CD4-positive, CD25-positive, alpha-beta regulatory T cell (primary cell): ENCODE results near the gene ATAD3B. TPM values are rescaled to one million over a fixed set of nuclear protein-coding genes. Genes with fewer than 3 reads are reported as not detected.
"Not testable (repeated sequence)": the region's sequence is repeated elsewhere in the genome, so short reads cannot be mapped to it uniquely, and the experiment has no call there.

Source experiments
- ATAC-seq, 2 donors: fragments of 150-1000 bp; cut with Tn5 transposase; one replicate each; pipeline ENCODE4 v1.10.0; 2021; ENCODE audit warnings: low read depth in 2 of 2, moderate number of reproducible peaks in 2 of 2, moderate library complexity in 1 of 2
- DNase-seq, 3 donors: peaks; one replicate each; pipeline versions ENCODE4 v3.0.0 to v3.0.0-alpha.2; 2012 to 2022; ENCODE audit warnings: mixed read lengths in 1 of 3
- H3K27ac ChIP-seq: one replicate; pipeline ENCODE4 v1.7.0; 2013; ENCODE audit warnings: mild to moderate bottlenecking, low read length; ENCODE audit not compliant: insufficient read depth, poor library complexity, severe bottlenecking
- H3K27me3 ChIP-seq: one replicate; pipeline ENCODE4 v1.7.0; 2013; ENCODE audit warnings: low read length; ENCODE audit not compliant: control insufficient read depth, insufficient read depth
- H3K36me3 ChIP-seq: one replicate; pipeline ENCODE4 v1.7.0; 2013; ENCODE audit warnings: mild to moderate bottlenecking, low read length, moderate library complexity; ENCODE audit not compliant: control insufficient read depth, insufficient read depth
- H3K4me1 ChIP-seq: 2 replicates; pipeline ENCODE4 v1.7.0; 2013; ENCODE audit warnings: mild to moderate bottlenecking, low read length; ENCODE audit not compliant: insufficient read depth, control insufficient read depth, poor library complexity, severe bottlenecking
- H3K4me3 ChIP-seq: one replicate; pipeline ENCODE4 v1.7.0; 2013; ENCODE audit warnings: low read depth, mild to moderate bottlenecking, low read length, moderate library complexity
- H3K9me3 ChIP-seq, 2 experiments: 1 replicate in 1 of 2; 2 replicates in 1 of 2; pipeline ENCODE4 v1.7.0; 2013; ENCODE audit warnings: low read length in 2 of 2, mild to moderate bottlenecking in 1 of 2, moderate library complexity in 1 of 2; ENCODE audit not compliant: control insufficient read depth in 2 of 2
- H3K27ac Mint-ChIP-seq, 3 donors: one replicate each; pipeline ENCODE4 v1.8.0; 2020 to 2022; ENCODE audit warnings: mild to moderate bottlenecking in 3 of 3, mixed read lengths in 3 of 3, moderate library complexity in 2 of 3
- H3K27me3 Mint-ChIP-seq: one replicate; pipeline ENCODE4 v1.8.0; 2022; ENCODE audit warnings: mild to moderate bottlenecking, mixed read lengths
- H3K36me3 Mint-ChIP-seq: one replicate; pipeline ENCODE4 v1.8.0; 2020; ENCODE audit warnings: mixed read lengths
- H3K4me1 Mint-ChIP-seq, 4 donors: one replicate each; pipeline ENCODE4 v1.8.0; 2020 to 2022; ENCODE audit warnings: mixed read lengths in 4 of 4, mild to moderate bottlenecking in 1 of 4
- H3K4me3 Mint-ChIP-seq, 4 donors: one replicate each; pipeline ENCODE4 v1.8.0; 2020 to 2022; ENCODE audit warnings: mild to moderate bottlenecking in 4 of 4, mixed read lengths in 4 of 4, moderate library complexity in 3 of 4
- H3K9me3 Mint-ChIP-seq, 7 donors: one replicate each; pipeline ENCODE4 v1.8.0; 2020 to 2022; ENCODE audit warnings: mixed read lengths in 7 of 7, mild to moderate bottlenecking in 3 of 7, moderate library complexity in 2 of 7
- polyA plus RNA-seq, 4 donors: library from polyadenylated mRNA; unstranded; fragments of 300-500 nt; fragmentation: Illumina TruSeq; gene quantifications; one replicate each; pipeline ENCODE4 v1.2.3, GENCODE V29; 2021
- total RNA-seq: library from RNA; stranded (reverse); gene quantifications from one replicate; pipeline ENCODE4 v1.2.3, GENCODE V29; 2022

ATAD3B gene
- total and polyA plus RNA-seq, 5 donors from 2014 or later: 2.3 to 39.4 (median 3.6) TPM

DNA sequence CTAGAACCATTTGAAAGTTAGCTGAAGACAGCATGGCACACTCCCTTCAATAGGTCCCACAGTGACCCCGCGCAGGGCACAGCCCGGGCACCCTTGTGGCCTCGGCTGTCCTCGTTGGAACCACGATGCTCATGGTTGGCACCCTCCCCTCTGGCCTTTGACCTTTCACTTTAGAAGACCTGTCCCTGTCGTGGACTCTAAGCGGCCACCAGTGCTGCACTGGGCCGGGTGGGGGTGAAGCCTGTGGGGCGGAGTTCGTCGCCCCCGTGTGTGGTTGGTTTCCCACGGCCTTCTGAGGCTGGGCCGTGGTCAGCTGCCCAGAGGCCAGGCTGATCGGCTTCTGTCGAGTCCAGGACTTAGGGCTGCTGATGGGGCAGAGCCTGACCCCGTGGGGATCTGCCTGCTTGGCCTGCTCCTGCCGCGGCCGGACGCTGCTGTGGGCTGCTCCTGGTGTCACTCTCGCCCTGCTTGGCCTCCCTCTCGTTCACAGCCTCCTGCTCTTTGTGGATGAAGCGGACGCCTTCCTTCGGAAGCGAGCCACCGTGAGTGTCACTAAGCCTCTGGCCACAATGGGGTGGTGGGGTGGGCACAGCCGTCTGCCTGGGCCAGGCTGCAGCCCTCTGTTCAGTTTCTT lies 53.3 kb downstream of the ATAD3B start:
- not testable (repeated sequence) for ATAC-seq, H3K27me3 ChIP-seq, H3K36me3 ChIP-seq, H3K4me1 ChIP-seq, H3K27ac ChIP-seq, H3K4me3 Mint-ChIP-seq, H3K27ac Mint-ChIP-seq, H3K9me3 ChIP-seq, H3K4me1 Mint-ChIP-seq, H3K4me3 ChIP-seq, DNase-seq, H3K9me3 Mint-ChIP-seq, H3K27me3 Mint-ChIP-seq, H3K36me3 Mint-ChIP-seq

DNA sequence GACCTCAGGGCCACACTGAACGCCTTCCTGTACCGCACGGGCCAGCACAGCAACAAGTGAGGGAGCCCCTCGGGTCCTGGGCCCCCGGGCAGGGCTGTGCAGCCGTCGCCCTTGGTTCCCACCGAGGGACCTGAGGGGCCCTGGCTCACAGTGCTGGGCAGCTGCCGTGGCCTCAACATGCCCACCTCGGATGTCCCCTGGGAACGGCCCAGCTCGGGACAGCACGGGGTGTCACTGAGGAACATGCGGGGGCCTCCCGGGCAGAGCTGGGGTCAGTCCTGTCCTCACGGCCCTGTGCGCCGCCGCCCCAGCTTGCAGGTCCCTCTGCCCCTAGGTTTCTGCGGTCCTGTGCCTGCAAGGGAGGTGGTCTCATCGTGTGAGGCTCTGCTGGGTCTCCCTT lies 54.9 kb downstream of the ATAD3B start:
- not testable (repeated sequence) for H3K4me3 Mint-ChIP-seq, H3K27me3 ChIP-seq, H3K4me1 Mint-ChIP-seq, H3K9me3 Mint-ChIP-seq, H3K36me3 Mint-ChIP-seq, H3K27ac ChIP-seq, H3K4me3 ChIP-seq, H3K9me3 ChIP-seq, H3K27ac Mint-ChIP-seq, H3K27me3 Mint-ChIP-seq, H3K36me3 ChIP-seq, DNase-seq, ATAC-seq, H3K4me1 ChIP-seq

DNA sequence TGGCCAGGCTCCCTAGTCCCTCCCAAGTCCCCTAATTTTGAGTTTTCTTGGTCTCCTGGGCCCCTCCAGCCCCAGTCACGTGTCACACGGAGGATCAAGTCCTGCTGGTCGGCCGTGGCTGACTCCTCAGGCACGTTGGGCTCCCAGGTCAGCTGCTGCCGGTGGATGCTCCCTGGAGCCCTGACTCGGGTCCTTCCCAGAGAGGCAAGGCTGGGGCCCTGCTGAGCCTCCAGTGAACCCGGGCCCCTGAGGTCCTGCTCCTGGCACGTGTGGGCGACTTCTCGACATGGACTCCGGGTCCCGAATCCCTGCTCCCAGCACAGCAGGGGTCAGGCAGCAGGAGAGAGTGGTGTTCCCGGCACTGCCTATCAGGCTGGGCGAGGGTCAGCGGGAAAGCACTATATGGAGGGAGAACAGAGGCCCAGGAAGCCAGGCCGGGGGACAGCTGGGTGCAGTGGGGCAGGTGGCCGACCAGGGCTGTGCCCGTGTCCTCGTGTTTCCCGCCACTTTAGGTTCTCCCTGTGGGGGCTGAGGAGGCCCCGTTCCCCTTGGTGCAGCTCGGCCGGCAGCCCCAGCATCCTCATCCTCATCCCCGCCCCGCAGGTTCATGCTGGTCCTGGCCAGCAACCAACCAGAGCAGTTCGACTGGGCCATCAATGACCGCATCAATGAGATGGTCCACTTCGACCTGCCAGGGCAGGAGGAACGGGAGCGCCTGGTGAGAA lies 55.7 kb downstream of the ATAD3B start:
- ATAC-seq (no peak), DNase-seq (no peak)
- Mint-ChIP-seq H3K36me3 (peaks cover 8% of the 10 kb centered on the region), H3K27me3 (no peaks in the 10 kb centered on the region), H3K4me1 (no peaks in the 10 kb centered on the region), H3K4me3 (no peak overlapping the region), H3K9me3 (peaks cover 0 to 8% (median 0%) of the 10 kb centered on the region in 7 donors), H3K27ac (no peak overlapping the region)
- no peaks in the 10 kb centered on the region for H3K27me3 ChIP-seq
- H3K9me3 ChIP-seq: peaks cover 0 to 4% of the 10 kb centered on the region in 2 experiments
- no peak overlapping the region for H3K4me3 ChIP-seq
- no peak overlapping the region for H3K27ac ChIP-seq
- no peaks in the 10 kb centered on the region for H3K4me1 ChIP-seq
- peaks cover 10% of the 10 kb centered on the region for H3K36me3 ChIP-seq

DNA sequence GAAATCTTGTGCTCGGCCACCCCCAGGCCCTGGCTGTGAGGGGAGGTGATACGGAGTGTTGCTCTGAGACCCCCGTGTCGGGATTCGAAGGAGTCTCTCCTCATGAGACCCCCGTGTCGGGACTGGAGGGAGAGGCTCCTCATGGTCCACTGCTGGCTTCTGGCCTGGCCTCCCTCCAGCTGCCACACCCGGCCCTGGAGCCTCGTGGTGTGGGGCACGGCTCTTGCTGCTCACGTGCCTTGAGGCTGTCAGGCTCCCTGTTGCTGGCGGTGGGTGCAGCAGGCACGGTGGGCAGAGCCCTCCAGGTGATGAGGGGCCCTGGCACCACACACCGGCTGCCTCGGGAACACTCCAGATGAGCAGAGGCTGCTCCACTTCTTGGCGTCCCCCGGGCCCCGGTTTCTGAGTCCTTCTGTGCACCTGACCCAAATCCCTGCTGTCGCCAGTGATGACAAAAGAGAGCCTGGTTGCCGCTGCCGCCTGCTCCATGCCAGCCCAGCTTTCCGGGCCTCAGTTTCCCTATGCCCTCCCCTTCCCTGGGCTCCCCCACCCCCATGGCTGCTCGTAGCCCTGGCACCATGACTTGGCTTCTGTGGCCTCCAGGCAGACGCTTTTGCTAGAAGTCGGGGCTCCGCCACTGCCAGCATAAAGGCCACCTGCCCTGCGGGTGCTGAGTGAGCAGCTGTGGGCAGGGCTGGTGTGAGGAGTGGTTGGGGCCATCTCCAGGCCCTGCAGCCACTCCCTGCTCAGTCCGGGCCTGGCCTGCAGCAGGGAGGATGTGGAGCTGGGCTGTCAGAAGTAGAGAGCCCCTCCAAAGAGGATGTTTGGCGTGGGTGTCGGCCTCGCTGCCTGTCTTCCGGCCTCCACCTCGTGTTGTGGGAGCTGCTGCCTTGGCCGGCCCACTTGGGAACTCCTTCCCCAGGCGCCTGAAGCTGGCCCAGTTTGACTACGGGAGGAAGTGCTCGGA lies 57.0 kb downstream of the ATAD3B start:
- Histone ChIP-seq H3K27ac (no peak overlapping the region), H3K4me1 (no peaks in the 10 kb centered on the region), H3K9me3 (peaks cover 0 to 4% of the 10 kb centered on the region in 2 experiments), H3K27me3 (no peaks in the 10 kb centered on the region), H3K4me3 (no peak overlapping the region), H3K36me3 (peaks cover 10% of the 10 kb centered on the region)
- no peak for ATAC-seq
- Mint-ChIP-seq H3K36me3 (peaks cover 8% of the 10 kb centered on the region), H3K27me3 (no peaks in the 10 kb centered on the region), H3K4me1 (no peaks in the 10 kb centered on the region), H3K27ac (no peak overlapping the region), H3K9me3 (peaks cover 0 to 8% (median 0%) of the 10 kb centered on the region in 7 donors), H3K4me3 (no peak overlapping the region)
- no peak for DNase-seq

DNA sequence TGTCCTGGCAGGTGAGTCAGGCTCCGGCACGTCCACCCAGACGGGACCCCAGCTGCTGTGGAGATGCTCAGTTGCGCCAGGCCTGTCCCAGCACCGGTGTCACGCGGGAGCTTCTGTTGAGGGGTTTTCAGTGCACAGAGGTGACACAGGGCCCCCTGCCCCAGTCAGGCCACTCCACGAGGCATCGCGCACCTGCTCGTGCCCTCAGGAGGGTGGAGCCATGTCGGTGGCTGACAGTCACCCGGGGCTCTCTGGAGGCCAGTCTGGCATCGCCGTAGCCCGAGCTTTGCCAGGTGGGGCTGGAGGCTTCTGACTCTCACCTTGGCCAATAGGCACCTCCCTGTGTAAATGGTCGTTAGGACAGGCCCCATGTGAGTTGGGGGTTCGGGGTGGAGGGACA lies 57.8 kb downstream of the ATAD3B start:
- no peaks in the 10 kb centered on the region for H3K4me1 ChIP-seq
- DNase-seq (no peak), ATAC-seq (no peak)
- H3K27me3 Mint-ChIP-seq: no peaks in the 10 kb centered on the region
- no peak overlapping the region for H3K4me3 ChIP-seq
- H3K4me1 Mint-ChIP-seq: no peaks in the 10 kb centered on the region
- H3K9me3 ChIP-seq: peaks cover 0 to 4% of the 10 kb centered on the region in 2 experiments
- no peak overlapping the region for H3K4me3 Mint-ChIP-seq
- H3K27me3 ChIP-seq: no peaks in the 10 kb centered on the region
- H3K36me3 Mint-ChIP-seq: peaks cover 8% of the 10 kb centered on the region
- H3K27ac ChIP-seq: no peak overlapping the region
- H3K36me3 ChIP-seq: peaks cover 10% of the 10 kb centered on the region
- H3K27ac Mint-ChIP-seq: no peak overlapping the region
- peaks cover 0 to 8% (median 0%) of the 10 kb centered on the region in 7 donors for H3K9me3 Mint-ChIP-seq

DNA sequence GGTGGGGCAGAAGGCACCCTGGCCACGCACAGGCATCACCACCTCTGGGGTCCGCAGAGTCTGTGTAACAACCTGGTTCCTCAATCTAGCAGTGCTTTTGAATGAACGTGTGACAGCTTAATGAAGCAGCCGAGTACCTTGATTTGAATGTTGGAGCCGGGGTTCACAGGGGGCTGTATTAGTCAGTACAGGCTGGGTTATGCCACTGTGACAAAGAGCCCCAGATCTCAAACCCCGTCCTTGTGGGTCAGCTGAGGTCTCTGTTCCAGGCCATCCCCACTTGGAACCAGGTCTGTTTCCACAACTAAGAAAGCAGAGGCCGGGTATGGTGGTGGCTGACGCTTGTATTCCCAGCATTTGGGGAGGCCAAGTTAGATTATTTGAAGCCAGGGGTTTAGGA lies 58.4 kb downstream of the ATAD3B start:
- H3K36me3 Mint-ChIP-seq: peaks cover 8% of the 10 kb centered on the region
- Histone ChIP-seq H3K4me1 (no peaks in the 10 kb centered on the region), H3K9me3 (peaks cover 0 to 4% of the 10 kb centered on the region in 2 experiments), H3K27me3 (no peaks in the 10 kb centered on the region), H3K36me3 (peaks cover 10% of the 10 kb centered on the region), H3K27ac (no peak overlapping the region), H3K4me3 (no peak overlapping the region)
- no peak overlapping the region for H3K4me3 Mint-ChIP-seq
- ATAC-seq (no peak), DNase-seq (no peak)
- no peaks in the 10 kb centered on the region for H3K4me1 Mint-ChIP-seq
- no peaks in the 10 kb centered on the region for H3K27me3 Mint-ChIP-seq
- no peak overlapping the region for H3K27ac Mint-ChIP-seq
- H3K9me3 Mint-ChIP-seq: peaks cover 0 to 8% (median 0%) of the 10 kb centered on the region in 7 donors

DNA sequence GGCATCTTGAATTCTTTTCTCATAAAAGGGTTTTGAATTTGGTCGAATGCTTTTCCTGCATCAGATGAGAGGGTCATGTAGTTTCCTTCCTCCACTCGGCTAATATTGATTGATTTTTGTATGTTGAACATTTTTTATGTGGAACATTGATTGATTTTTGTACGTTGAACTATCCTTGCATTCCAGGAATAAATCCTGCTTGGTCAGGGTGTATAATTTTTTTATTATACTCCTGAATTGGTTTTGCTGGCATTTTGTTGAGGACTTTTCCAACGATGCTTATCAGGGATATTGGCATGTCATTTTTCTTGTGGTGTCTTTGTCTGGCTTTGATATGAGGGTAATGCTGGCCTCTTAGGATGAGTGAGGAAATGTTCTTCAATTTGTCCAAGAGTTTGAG lies 60.4 kb downstream of the ATAD3B start:
- H3K9me3 Mint-ChIP-seq: peaks cover 0 to 8% (median 0%) of the 10 kb centered on the region in 7 donors
- H3K27ac ChIP-seq: no peak overlapping the region
- no peaks in the 10 kb centered on the region for H3K27me3 Mint-ChIP-seq
- H3K36me3 Mint-ChIP-seq: peaks cover 8% of the 10 kb centered on the region
- no peak overlapping the region for H3K27ac Mint-ChIP-seq
- no peaks in the 10 kb centered on the region for H3K4me1 Mint-ChIP-seq
- H3K9me3 ChIP-seq: peaks cover 0 to 4% of the 10 kb centered on the region in 2 experiments
- H3K27me3 ChIP-seq: no peaks in the 10 kb centered on the region
- H3K4me3 Mint-ChIP-seq: no peak overlapping the region
- H3K36me3 ChIP-seq: peaks cover 6% of the 10 kb centered on the region
- no peak for DNase-seq
- no peaks in the 10 kb centered on the region for H3K4me1 ChIP-seq
- no peak for ATAC-seq
- no peak overlapping the region for H3K4me3 ChIP-seq
